ENCODE measurements around the gene DNAL1. TPM values are rescaled to one million over a fixed set of nuclear protein-coding genes. Genes with fewer than 3 reads are reported as not detected.

DNAL1 gene
- total RNA-seq, 1 experiment from 2014 or later, result 14.3 TPM

GRCh38 chr14:73738518-73739173 is 93.9 kb downstream of the DNAL1 start:
- ChIA-PET CTCF (interaction anchor here (1.7 to 5.5 kb wide), 2 partner anchors 10 to 20 kb away, joined by 5 to 71 read pairs; a partner anchor contains a TSS), POLR2A (interaction anchor here (0.7 to 1.1 kb wide), 2 partner anchors 8 to 22 kb away, joined by 3 to 4 read pairs; a partner anchor contains a TSS)
- peaks cover 14% of the 10 kb centered on the region for H3K36me3 Mint-ChIP-seq
- no peak overlapping the region for H3K27ac Mint-ChIP-seq
- DNase-seq (ENCODE audit: low spot score), result no peak
- no peak for ATAC-seq
- TF ChIP-seq CDX4 (CRISPR knock-in tag; IDR thresholded peaks at IDR 0.05; ENCODE audit: borderline replicate concordance) (no peak), ETV6 (CRISPR knock-in tag; IDR thresholded peaks at IDR 0.05) (no peak), CREM (CRISPR knock-in tag; IDR thresholded peaks at IDR 0.05) (no peak), GTF2I (CRISPR knock-in tag; conservative IDR thresholded peaks at IDR 0.05) (no peak), RELA (CRISPR knock-in tag; IDR thresholded peaks at IDR 0.05; ENCODE audit: borderline replicate concordance) (no peak), ZNF232 (CRISPR knock-in tag; IDR thresholded peaks at IDR 0.05) (no peak), MLX (CRISPR knock-in tag; IDR thresholded peaks at IDR 0.05) (no peak), SMAD4 (CRISPR knock-in tag; IDR thresholded peaks at IDR 0.05) (no peak), ATF3 (CRISPR knock-in tag; conservative IDR thresholded peaks at IDR 0.05) (no peak), ZNF423 (CRISPR knock-in tag; IDR thresholded peaks at IDR 0.05) (no peak), NFATC4 (CRISPR knock-in tag; IDR thresholded peaks at IDR 0.05) (no peak), USF2 (CRISPR knock-in tag; IDR thresholded peaks at IDR 0.05) (no peak), ZNF532 (CRISPR knock-in tag; IDR thresholded peaks at IDR 0.05; ENCODE audit: borderline replicate concordance) (no peak), ZNF317 (CRISPR knock-in tag; IDR thresholded peaks at IDR 0.05; ENCODE audit: borderline replicate concordance, low read depth) (no peak)
- no peaks in the 10 kb centered on the region for H3K9me3 Mint-ChIP-seq
- H3K27me3 Mint-ChIP-seq (ENCODE audit: low read depth), result no peaks in the 10 kb centered on the region
- H3K4me3 Mint-ChIP-seq, result no peak overlapping the region
- peaks cover 37% of the 10 kb centered on the region for H3K4me1 Mint-ChIP-seq

GRCh38 chr14:73739174-73739898 is 94.5 kb downstream of the DNAL1 start:
- no peak for ATAC-seq
- no peak for DNase-seq (ENCODE audit: low spot score)
- POLR2A ChIA-PET, result interaction anchor here (0.7 kb wide), 1 partner anchor 21 kb away, joined by 3 read pairs; a partner anchor contains a TSS

More at GRCh38 chr14:73739174-73739898, 94.5 kb downstream of the DNAL1 start:
- H3K27me3 Mint-ChIP-seq (ENCODE audit: low read depth), result no peaks in the 10 kb centered on the region
- H3K36me3 Mint-ChIP-seq, result peaks cover 12% of the 10 kb centered on the region
- H3K4me3 Mint-ChIP-seq, result no peak overlapping the region
- H3K27ac Mint-ChIP-seq, result no peak overlapping the region
- TF ChIP-seq ESRRA (CRISPR knock-in tag; IDR thresholded peaks at IDR 0.05; ENCODE audit: borderline replicate concordance) (no peak), TCF7 (CRISPR knock-in tag; IDR thresholded peaks at IDR 0.05; ENCODE audit: low read depth) (no peak), SOX15 (CRISPR knock-in tag; IDR thresholded peaks at IDR 0.05) (no peak), NFATC4 (CRISPR knock-in tag; IDR thresholded peaks at IDR 0.05) (no peak), ZBTB43 (CRISPR knock-in tag; IDR thresholded peaks at IDR 0.05) (no peak), SP1 (CRISPR knock-in tag; conservative IDR thresholded peaks at IDR 0.05) (no peak), RELA (CRISPR knock-in tag; IDR thresholded peaks at IDR 0.05; ENCODE audit: borderline replicate concordance) (no peak)
- H3K4me1 Mint-ChIP-seq, result peaks cover 42% of the 10 kb centered on the region
- CTCF ChIA-PET, result interaction anchor here (5.5 kb wide), 1 partner anchor 20 kb away, joined by 71 read pairs; a partner anchor contains a TSS
- H3K9me3 Mint-ChIP-seq, result no peaks in the 10 kb centered on the region
